ENCODE results near the gene AGT.
"Not testable (repeated sequence)": the region's sequence is repeated elsewhere in the genome, so short reads cannot be mapped to it uniquely, and the experiment has no call there.

The AGT gene

GRCh38 chr1:230743899-230744298, 30.0 kb upstream of the AGT start:
- no peak for DNase-seq

GRCh38 chr1:230739564-230740290, 25.8 kb upstream of the AGT start:
- DNase-seq: no peak

GRCh38 chr1:230737622-230738262, 23.8 kb upstream of the AGT start:
- DNase-seq: no peak

GRCh38 chr1:230735447-230735846, 21.5 kb upstream of the AGT start:
- no peak for DNase-seq

- DNase-seq: no peak
Observed at GRCh38 chr1:230730977-230731376, 17.1 kb upstream of the AGT start.

- no peak for DNase-seq
Observed at GRCh38 chr1:230728710-230729392, 14.9 kb upstream of the AGT start.

GRCh38 chr1:230725256-230726012, 11.5 kb upstream of the AGT start:
- no peak for DNase-seq

- not testable (repeated sequence) for DNase-seq
Observed at GRCh38 chr1:230721849-230722522, 8.1 kb upstream of the AGT start.

- no peak for DNase-seq
Observed at GRCh38 chr1:230717251-230717650, 3.3 kb upstream of the AGT start.

GRCh38 chr1:230716453-230716852, 2.5 kb upstream of the AGT start:
- DNase-seq: not testable (repeated sequence)

- DNase-seq: no peak
Observed at GRCh38 chr1:230715510-230715909, 1.6 kb upstream of the AGT start.

GRCh38 chr1:230713547-230713914, 391 bp downstream of the AGT start:
- DNase-seq: no peak

- DNase-seq: no peak
Observed at GRCh38 chr1:230713138-230713537, 784 bp downstream of the AGT start.

GRCh38 chr1:230712470-230712942, 1.4 kb downstream of the AGT start:
- no peak for DNase-seq

GRCh38 chr1:230711245-230711644, 2.7 kb downstream of the AGT start:
- DNase-seq: no peak

- DNase-seq: no peak
Observed at GRCh38 chr1:230710543-230710904, 3.4 kb downstream of the AGT start.

GRCh38 chr1:230709619-230710542, 4.0 kb downstream of the AGT start:
- no peak for DNase-seq

- DNase-seq: no peak
Observed at GRCh38 chr1:230708631-230709580, 5.0 kb downstream of the AGT start.

GRCh38 chr1:230707732-230708630, 5.9 kb downstream of the AGT start:
- DNase-seq: no peak

Data from stimulated activated CD4-positive, alpha-beta T cell treated with anti-CD3 and anti-CD28 coated beads, Interleukin-15, amount 100 ng/mL, for 24 hours (primary cell).